ENCODE data around the gene ZNF33A.
A peak's percentile ranks its signal among the peaks of the same experiment; 100 is the strongest.
"Not testable (repeated sequence)": the region's sequence is repeated elsewhere in the genome, so short reads cannot be mapped to it uniquely, and the experiment has no call there.

The ZNF33A gene

GRCh38 chr10:38016354-38016753, 5.9 kb downstream of the ZNF33A start:
- no peak for TF ChIP-seq CTCF (IDR thresholded peaks at IDR 0.05)
- Histone ChIP-seq H3K27ac (no peak overlapping the region), H3K4me3 (no peak overlapping the region)
- DNase-seq (ENCODE audit: low spot score): no peak

- not testable (repeated sequence) for H3K27ac ChIP-seq; H3K4me3 ChIP-seq; DNase-seq (ENCODE audit: low spot score)
These were observed 8.6 kb downstream of the ZNF33A start for GRCh38 chr10:38019124-38019523.

DNA sequence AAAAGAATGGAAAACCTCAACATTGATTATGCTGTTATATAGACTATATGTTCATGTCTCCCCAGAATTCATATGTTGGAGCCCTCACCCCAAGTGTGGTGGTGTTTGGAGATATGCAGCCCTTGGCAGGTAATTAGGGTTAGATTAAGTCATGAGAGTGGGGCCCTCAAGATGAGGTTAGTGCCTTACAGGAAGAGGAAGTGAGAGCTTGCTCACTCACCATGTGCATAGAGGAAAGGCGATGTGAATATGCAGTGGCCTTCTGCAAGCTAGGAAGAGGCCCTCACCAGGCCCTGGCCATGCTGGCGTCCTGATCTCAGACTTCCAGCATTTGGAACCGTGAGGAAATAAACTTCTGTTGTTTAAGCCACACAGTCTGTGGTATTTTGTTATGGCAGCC, 14.8 kb downstream of the ZNF33A start:
- H3K27ac ChIP-seq: no peak overlapping the region
- H3K4me3 ChIP-seq: no peak overlapping the region
- TF ChIP-seq CTCF (IDR thresholded peaks at IDR 0.05): no peak
- no peak for DNase-seq (ENCODE audit: low spot score)

DNA sequence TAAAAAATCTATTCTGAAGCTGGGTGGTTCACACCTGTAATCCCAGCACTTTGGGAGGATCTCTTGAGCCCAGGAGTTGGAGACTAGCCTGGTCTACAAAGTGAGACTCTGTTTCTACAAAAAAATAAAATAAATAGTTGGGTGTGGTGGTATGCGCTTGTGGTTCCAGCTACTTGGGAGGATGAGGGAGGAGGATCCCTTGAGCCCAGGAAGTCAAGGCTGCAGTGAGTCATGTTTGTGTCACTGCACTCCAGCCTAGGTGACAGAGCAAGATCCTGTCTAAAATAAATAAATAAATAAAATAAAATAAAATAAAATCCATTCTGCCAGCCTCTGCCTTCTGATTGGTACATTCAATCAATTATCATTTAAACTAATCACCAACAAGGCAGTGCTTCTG, 17.5 kb downstream of the ZNF33A start:
- no peak for TF ChIP-seq CTCF (IDR thresholded peaks at IDR 0.05)
- Histone ChIP-seq H3K27ac (no peak overlapping the region), H3K4me3 (no peak overlapping the region)
- no peak for DNase-seq (ENCODE audit: low spot score)

GRCh38 chr10:38032886-38033285, 22.4 kb downstream of the ZNF33A start:
- no peak for DNase-seq (ENCODE audit: low spot score)
- Histone ChIP-seq H3K4me3 (no peak overlapping the region), H3K27ac (peak overlapping the region in 1 of 2 donors; percentile 67)
- no peak for TF ChIP-seq CTCF (IDR thresholded peaks at IDR 0.05)

DNA sequence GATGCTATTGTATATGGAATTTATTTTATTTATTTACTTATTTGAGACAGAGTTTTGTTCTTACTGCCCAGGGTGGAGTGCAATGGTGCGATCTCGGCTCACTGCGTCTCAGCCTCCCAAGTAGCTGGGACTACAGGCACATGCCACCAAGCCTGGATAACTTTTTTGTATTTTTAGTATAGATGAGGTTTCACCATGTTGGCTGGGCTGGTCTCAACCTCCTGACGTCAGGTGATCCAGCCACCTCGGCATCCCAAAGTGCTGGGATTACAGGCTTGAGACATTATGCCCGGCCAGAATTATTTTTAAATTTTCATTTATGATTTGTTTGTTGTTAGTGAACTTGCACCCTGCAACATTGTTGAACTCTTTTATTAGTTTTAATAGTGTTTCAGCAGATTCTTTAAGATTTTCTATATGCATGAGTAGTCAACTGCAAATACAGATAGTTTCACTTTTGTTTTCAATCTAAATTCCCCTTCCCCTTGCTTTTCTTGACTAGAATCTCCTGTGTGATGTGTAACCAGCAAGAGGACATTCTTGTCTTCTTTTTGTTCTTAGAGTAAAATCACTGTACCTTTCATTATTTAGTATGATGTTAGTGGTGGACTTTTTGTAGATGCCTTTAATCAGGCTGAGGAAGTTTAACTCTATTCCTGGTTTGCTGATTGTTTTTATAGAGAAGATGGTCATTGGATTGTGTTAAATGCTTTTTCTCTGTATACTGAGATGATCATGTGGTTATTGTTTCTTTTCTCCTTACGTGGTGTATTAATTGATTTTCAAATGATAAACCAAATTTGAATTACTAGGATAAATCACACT, 27.8 kb downstream of the ZNF33A start:
- no peak overlapping the region for H3K4me3 ChIP-seq
- no peak for DNase-seq (ENCODE audit: low spot score)
- TF ChIP-seq CTCF (IDR thresholded peaks at IDR 0.05): no peak
- no peak overlapping the region for H3K27ac ChIP-seq

DNA sequence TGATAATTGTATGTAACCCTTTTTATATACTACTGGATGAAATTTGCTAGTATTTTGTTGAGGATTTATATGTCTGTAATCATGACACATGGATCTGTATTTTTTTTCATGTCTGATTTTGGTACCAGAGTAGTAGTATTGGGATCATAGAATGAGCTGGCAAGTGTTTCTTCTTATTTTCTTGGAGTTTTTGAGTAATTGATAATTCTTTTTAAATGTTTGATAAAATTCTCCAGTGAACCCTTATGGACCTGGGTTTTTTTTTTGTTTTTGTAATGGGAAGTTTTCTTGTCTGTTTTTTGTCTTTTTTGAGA, 28.4 kb downstream of the ZNF33A start:
- TF ChIP-seq CTCF (IDR thresholded peaks at IDR 0.05): no peak
- no peak overlapping the region for H3K4me3 ChIP-seq
- no peak overlapping the region for H3K27ac ChIP-seq
- no peak for DNase-seq (ENCODE audit: low spot score)

Measured in coronary artery (tissue), 2 donors.